CD14-positive monocyte (primary cell): ENCODE data around the gene IMMP2L. TPM values are rescaled to one million over a fixed set of nuclear protein-coding genes. Genes with fewer than 3 reads are reported as not detected.

ENCODE experiments used
- DNase-seq, 3 donors: peaks; one replicate each; pipeline ENCODE4 v3.0.0-alpha.2; 2011 to 2022
- H2AFZ ChIP-seq: 2 replicates; pipeline ENCODE4 v1.6.0; 2012; ENCODE audit warnings: mild to moderate bottlenecking, low read depth, low read length, inconsistent platforms; ENCODE audit not compliant: insufficient read depth, poor library complexity, severe bottlenecking
- H3K27ac ChIP-seq, 2 donors: 1 replicate in 1 of 2; 2 replicates in 1 of 2; pipeline ENCODE4 v1.5.1; 2012 to 2013; ENCODE audit warnings: low read length in 2 of 2, control low read depth in 1 of 2, inconsistent platforms in 1 of 2, low read depth in 1 of 2, mild to moderate bottlenecking in 1 of 2
- H3K27me3 ChIP-seq, 2 donors: one replicate each; pipeline versions ENCODE4 v1.6.0 to v1.6.1; 2011 to 2013; ENCODE audit warnings: low read length in 2 of 2; ENCODE audit not compliant: control insufficient read depth in 2 of 2, insufficient read depth in 2 of 2
- H3K36me3 ChIP-seq, 2 donors: replicated peaks in 1 of 2; 1 replicate in 1 of 2; 2 replicates in 1 of 2; pipeline versions ENCODE4 v1.5.1 to v1.6.1; 2012 to 2013; ENCODE audit warnings: low read length in 2 of 2, control low read depth in 1 of 2, inconsistent platforms in 1 of 2, mild to moderate bottlenecking in 1 of 2; ENCODE audit not compliant: insufficient read depth in 2 of 2, control insufficient read depth in 1 of 2
- H3K4me1 ChIP-seq, 2 donors: 1 replicate in 1 of 2; 2 replicates in 1 of 2; pipeline versions ENCODE4 v1.5.1 to v1.6.1; 2012 to 2013; ENCODE audit warnings: low read length in 2 of 2, control low read depth in 1 of 2, inconsistent platforms in 1 of 2, mild to moderate bottlenecking in 1 of 2, moderate library complexity in 1 of 2; ENCODE audit not compliant: insufficient read depth in 2 of 2, control insufficient read depth in 1 of 2
- H3K4me2 ChIP-seq: replicated peaks from 2 replicates; pipeline ENCODE3; 2012; ENCODE audit warnings: low read length, moderate library complexity, mild to moderate bottlenecking; ENCODE audit not compliant: poor library complexity, severe bottlenecking; ENCODE audit errors: extremely low read depth
- H3K4me3 ChIP-seq, 3 experiments: fragments of 200-600 bp in 1 of 3; sonication (generic) in 1 of 3; replicated peaks in 1 of 3; 1 replicate in 2 of 3; 2 replicates in 1 of 3; pipeline ENCODE4 v1.5.1; 2011 to 2013; ENCODE audit warnings: low read length in 3 of 3, mild to moderate bottlenecking in 3 of 3, control low read depth in 2 of 3, low read depth in 2 of 3, inconsistent platforms in 1 of 3, moderate library complexity in 1 of 3
- H3K79me2 ChIP-seq: 2 replicates; pipeline ENCODE4 v1.6.0; 2012; ENCODE audit warnings: mild to moderate bottlenecking, control low read depth, inconsistent platforms, low read length, moderate library complexity; ENCODE audit not compliant: insufficient read depth
- H3K9ac ChIP-seq: 2 replicates; pipeline ENCODE4 v1.6.0; 2017; ENCODE audit warnings: low read length, mild to moderate bottlenecking; ENCODE audit not compliant: insufficient read depth, poor library complexity, severe bottlenecking
- H3K9me3 ChIP-seq, 2 donors: replicated peaks in 1 of 2; 1 replicate in 1 of 2; 2 replicates in 1 of 2; pipeline versions ENCODE4 v1.5.1 to v1.6.1; 2012 to 2013; ENCODE audit warnings: low read length in 2 of 2, control low read depth in 1 of 2; ENCODE audit not compliant: control insufficient read depth in 1 of 2, insufficient read depth in 1 of 2
- H4K20me1 ChIP-seq: 2 replicates; pipeline ENCODE4 v1.6.0; 2012; ENCODE audit warnings: mild to moderate bottlenecking, low read length, control low read depth, moderate library complexity; ENCODE audit not compliant: insufficient read depth
- H3K27ac Mint-ChIP-seq, 7 donors: one replicate each; pipeline ENCODE4 v1.8.0; 2020; ENCODE audit warnings: mild to moderate bottlenecking in 7 of 7, mixed read lengths in 7 of 7, moderate library complexity in 6 of 7, inconsistent platforms in 2 of 7
- H3K27me3 Mint-ChIP-seq, 3 donors: one replicate each; pipeline ENCODE4 v1.8.0; 2021 to 2022; ENCODE audit warnings: low read depth in 3 of 3, mild to moderate bottlenecking in 3 of 3, mixed read lengths in 3 of 3, moderate library complexity in 3 of 3, inconsistent platforms in 1 of 3
- H3K36me3 Mint-ChIP-seq, 2 donors: one replicate each; pipeline ENCODE4 v1.8.0; 2020; ENCODE audit warnings: mixed read lengths in 2 of 2, inconsistent platforms in 1 of 2, mild to moderate bottlenecking in 1 of 2
- H3K4me1 Mint-ChIP-seq: one replicate; pipeline ENCODE4 v1.8.0; 2020; ENCODE audit warnings: mild to moderate bottlenecking, mixed read lengths
- H3K4me3 Mint-ChIP-seq, 2 donors: one replicate each; pipeline ENCODE4 v1.8.0; 2020; ENCODE audit warnings: mild to moderate bottlenecking in 2 of 2, mixed read lengths in 2 of 2, moderate library complexity in 1 of 2
- H3K9me3 Mint-ChIP-seq, 7 donors: one replicate each; pipeline ENCODE4 v1.8.0; 2020 to 2022; ENCODE audit warnings: mixed read lengths in 7 of 7, mild to moderate bottlenecking in 6 of 7, moderate library complexity in 6 of 7, inconsistent platforms in 2 of 7
- CTCF ChIP-seq: fragments of 200-600 bp; IDR thresholded peaks from one replicate; pipeline ENCODE4 v1.8.0; 2022; ENCODE audit warnings: antibody characterized with exemption, mild to moderate bottlenecking
- WGBS: methylation state at CpG from one replicate; pipeline ENCODE4 v1.1.5; 2013; ENCODE audit warnings: missing lambda C conversion rate; ENCODE audit not compliant: insufficient coverage; 5-methylcytosine and 5-hydroxymethylcytosine counted together
- intact Hi-C, 2 donors: fragments of 100-400 bp; cut with micrococcal nuclease; formaldehyde crosslinking; loops; one replicate each; pipeline versions ENCODE4 v1.15.0 to v1.15.1; 2023
- polyA plus RNA-seq, 3 donors: library from polyadenylated mRNA; depleted of rRNA in 1 of 3; unstranded in 2 of 3; stranded (reverse) in 1 of 3; fragments of 300-500 nt in 2 of 3; fragments of >200 nt in 1 of 3; fragmentation: Illumina TruSeq in 2 of 3; gene quantifications; 1 replicate in 2 of 3; 2 replicates in 1 of 3; pipeline ENCODE4 v1.2.3, GENCODE V29; 2012 to 2021

Gene IMMP2L
- polyA plus RNA-seq, 3 donors = 1.9 to 6.4 (median 6.2) TPM

GRCh38 chr7:111080495-111081105 lies 481.7 kb downstream of the IMMP2L start:
- no peak overlapping the region for H3K4me3 Mint-ChIP-seq
- no peak for TF ChIP-seq CTCF
- Histone ChIP-seq H3K4me1 (no peaks in the 10 kb centered on the region), H3K27me3 (no peaks in the 10 kb centered on the region), H3K27ac (no peak overlapping the region), H4K20me1 (no peaks in the 10 kb centered on the region), H3K79me2 (no peaks in the 10 kb centered on the region), H3K4me3 (no peak overlapping the region), H3K9ac (no peak overlapping the region), H3K9me3 (no peaks in the 10 kb centered on the region), H3K36me3 (no peaks in the 10 kb centered on the region), H2AFZ (no peak overlapping the region), H3K4me2 (no peak overlapping the region)
- H3K9me3 Mint-ChIP-seq = no peaks in the 10 kb centered on the region
- no peaks in the 10 kb centered on the region for H3K36me3 Mint-ChIP-seq
- intact Hi-C loops = no loop called here
- H3K27me3 Mint-ChIP-seq = peaks cover 0 to 4% (median 3%) of the 10 kb centered on the region in 3 donors
- no peak for DNase-seq
- WGBS = no CpG with 5 or more reads among the region's 1 CpG
- peaks cover 3% of the 10 kb centered on the region for H3K4me1 Mint-ChIP-seq
- H3K27ac Mint-ChIP-seq = no peak overlapping the region

- H3K4me1 Mint-ChIP-seq = no peaks in the 10 kb centered on the region
- H3K36me3 ChIP-seq = no peaks in the 10 kb centered on the region
- no peak for TF ChIP-seq CTCF
- H3K9me3 Mint-ChIP-seq = peaks cover 0 to 3% (median 0%) of the 10 kb centered on the region in 7 donors
- no peak overlapping the region for H3K4me2 ChIP-seq
- H3K36me3 Mint-ChIP-seq = no peaks in the 10 kb centered on the region
- no CpG with 5 or more reads among the region's 2 CpGs for WGBS
- H3K9me3 ChIP-seq = no peaks in the 10 kb centered on the region
- intact Hi-C loops = no loop called here
- no peaks in the 10 kb centered on the region for H3K27me3 ChIP-seq
- no peak overlapping the region for H2AFZ ChIP-seq
- no peak overlapping the region for H3K4me3 ChIP-seq
- no peak overlapping the region for H3K9ac ChIP-seq
- no peak overlapping the region for H3K27ac Mint-ChIP-seq
- DNase-seq = no peak
- H3K27ac ChIP-seq = no peak overlapping the region
- H3K27me3 Mint-ChIP-seq = peaks cover 0 to 2% (median 0%) of the 10 kb centered on the region in 3 donors
- H3K4me1 ChIP-seq = no peaks in the 10 kb centered on the region
- no peaks in the 10 kb centered on the region for H3K79me2 ChIP-seq
- H3K4me3 Mint-ChIP-seq = no peak overlapping the region
- no peaks in the 10 kb centered on the region for H4K20me1 ChIP-seq
Measured at GRCh38 chr7:111077001-111077400, 485.3 kb downstream of the IMMP2L start.
